Nephron (organoid): ENCODE data around the gene TMC5.

ENCODE experiments used
- H3K27ac Mint-ChIP-seq, 3 experiments: 2 replicates each; pipeline ENCODE4 v1.8.0; 2020; ENCODE audit warnings: mixed read lengths in 3 of 3, mild to moderate bottlenecking in 2 of 3, moderate library complexity in 1 of 3
- H3K27me3 Mint-ChIP-seq: 2 replicates; pipeline ENCODE4 v1.8.0; 2021; ENCODE audit warnings: low read depth, mild to moderate bottlenecking, moderate library complexity, mixed read lengths
- H3K36me3 Mint-ChIP-seq: 2 replicates; pipeline ENCODE4 v1.8.0; 2020; ENCODE audit warnings: low read depth, mixed read lengths
- H3K4me1 Mint-ChIP-seq: 2 replicates; pipeline ENCODE4 v1.8.0; 2020; ENCODE audit warnings: mixed read lengths
- H3K4me3 Mint-ChIP-seq, 3 experiments: 2 replicates each; pipeline ENCODE4 v1.8.0; 2020; ENCODE audit warnings: mild to moderate bottlenecking in 3 of 3, mixed read lengths in 3 of 3, moderate library complexity in 2 of 3
- H3K9me3 Mint-ChIP-seq: 2 replicates; pipeline ENCODE4 v1.8.0; 2020; ENCODE audit warnings: mixed read lengths
- CTCF ChIP-seq, 3 experiments: fragments of 200-600 bp; sonication (generic); IDR thresholded peaks; one replicate each; pipeline ENCODE4 v1.5.0; 2021; ENCODE audit warnings: antibody characterized with exemption in 3 of 3; ENCODE audit not compliant: unreplicated experiment in 3 of 3

Gene TMC5

DNA sequence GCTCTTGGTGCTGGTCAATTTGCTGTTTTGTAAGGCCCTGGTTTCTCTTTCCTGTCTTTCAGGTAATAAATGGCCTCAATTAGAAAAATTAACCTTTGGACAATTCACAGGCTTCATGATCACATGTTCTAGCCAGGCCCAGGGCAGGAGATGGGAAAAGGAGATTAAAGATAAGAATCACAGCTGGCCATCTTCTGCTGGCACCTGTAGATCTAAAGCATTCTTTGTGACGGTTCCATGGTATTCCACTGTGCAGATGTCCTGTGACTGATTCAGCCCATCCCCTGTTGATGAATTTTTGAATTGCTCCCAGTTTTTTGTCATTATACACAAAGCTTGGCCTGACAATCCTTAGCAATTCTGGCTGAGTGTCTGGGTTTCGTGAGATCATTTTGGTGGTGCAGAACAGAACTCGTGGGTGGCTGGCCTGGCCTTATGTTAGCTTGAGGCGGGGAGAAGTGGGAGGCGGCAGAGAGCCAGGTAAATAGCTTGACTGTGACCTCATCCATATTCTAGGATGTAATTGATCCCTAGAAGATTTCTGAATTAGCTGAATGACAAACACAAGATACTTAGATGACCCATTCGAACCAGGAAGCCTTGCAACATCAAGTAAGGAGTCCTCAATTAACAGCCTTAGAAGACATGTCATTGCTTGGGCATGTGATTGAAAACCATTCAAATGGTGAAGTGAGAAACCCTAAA lies 14.1 kb downstream of the TMC5 start:
- H3K9me3 Mint-ChIP-seq, result no peaks in the 10 kb centered on the region
- H3K36me3 Mint-ChIP-seq, result no peaks in the 10 kb centered on the region
- H3K4me1 Mint-ChIP-seq, result no peaks in the 10 kb centered on the region
- H3K4me3 Mint-ChIP-seq, result no peak overlapping the region
- H3K27me3 Mint-ChIP-seq, result peaks cover 2% of the 10 kb centered on the region
- no peak for TF ChIP-seq CTCF (IDR thresholded peaks at IDR 0.05; ENCODE audit: unreplicated experiment in 3 of 3)
- no peak overlapping the region for H3K27ac Mint-ChIP-seq

DNA sequence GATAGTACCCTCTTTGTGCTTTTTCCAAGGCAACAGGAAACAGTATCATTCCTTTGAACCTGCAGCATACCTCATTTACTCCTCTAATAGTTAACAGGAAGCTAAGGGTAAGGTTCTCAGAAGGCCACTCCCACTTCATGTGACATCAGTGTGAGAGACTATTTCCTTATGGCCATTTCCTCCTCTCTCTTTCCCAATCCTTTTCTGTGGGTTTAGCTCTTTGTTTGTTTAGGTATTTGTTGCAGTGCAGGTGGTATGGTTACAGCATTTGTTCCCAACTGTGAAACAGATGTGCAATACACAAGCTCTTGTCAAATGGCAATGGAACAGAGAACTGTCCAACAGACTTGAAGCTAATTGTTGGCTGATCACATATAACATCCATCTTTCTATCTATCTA lies 14.7 kb downstream of the TMC5 start:
- no peaks in the 10 kb centered on the region for H3K9me3 Mint-ChIP-seq
- no peak overlapping the region for H3K27ac Mint-ChIP-seq
- H3K4me3 Mint-ChIP-seq, result no peak overlapping the region
- no peaks in the 10 kb centered on the region for H3K4me1 Mint-ChIP-seq
- no peaks in the 10 kb centered on the region for H3K36me3 Mint-ChIP-seq
- no peak for TF ChIP-seq CTCF (IDR thresholded peaks at IDR 0.05; ENCODE audit: unreplicated experiment in 3 of 3)
- H3K27me3 Mint-ChIP-seq, result no peaks in the 10 kb centered on the region

DNA sequence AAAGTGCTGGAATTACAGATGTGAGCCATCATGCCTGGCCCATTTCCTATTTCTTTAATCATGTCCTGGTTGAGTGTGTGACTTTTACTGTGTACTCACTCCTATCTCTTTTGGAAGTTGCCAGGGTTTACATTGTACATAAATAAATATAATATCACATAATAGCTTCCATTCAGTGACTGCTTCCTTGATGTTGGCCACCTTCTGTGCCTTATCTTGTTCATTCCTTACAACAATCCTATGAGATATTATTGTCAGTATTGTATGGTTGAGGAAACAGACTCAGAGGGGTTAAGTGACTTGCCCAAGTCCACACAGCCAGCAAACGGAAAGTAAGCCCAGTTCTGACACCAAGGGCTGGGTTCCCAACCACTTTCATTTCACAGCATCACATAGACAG lies 16.9 kb downstream of the TMC5 start:
- no peaks in the 10 kb centered on the region for H3K4me1 Mint-ChIP-seq
- TF ChIP-seq CTCF (IDR thresholded peaks at IDR 0.05; ENCODE audit: unreplicated experiment in 3 of 3), result no peak
- H3K27ac Mint-ChIP-seq, result no peak overlapping the region
- no peak overlapping the region for H3K4me3 Mint-ChIP-seq
- H3K9me3 Mint-ChIP-seq, result no peaks in the 10 kb centered on the region
- no peaks in the 10 kb centered on the region for H3K36me3 Mint-ChIP-seq
- H3K27me3 Mint-ChIP-seq, result peaks cover 4% of the 10 kb centered on the region

DNA sequence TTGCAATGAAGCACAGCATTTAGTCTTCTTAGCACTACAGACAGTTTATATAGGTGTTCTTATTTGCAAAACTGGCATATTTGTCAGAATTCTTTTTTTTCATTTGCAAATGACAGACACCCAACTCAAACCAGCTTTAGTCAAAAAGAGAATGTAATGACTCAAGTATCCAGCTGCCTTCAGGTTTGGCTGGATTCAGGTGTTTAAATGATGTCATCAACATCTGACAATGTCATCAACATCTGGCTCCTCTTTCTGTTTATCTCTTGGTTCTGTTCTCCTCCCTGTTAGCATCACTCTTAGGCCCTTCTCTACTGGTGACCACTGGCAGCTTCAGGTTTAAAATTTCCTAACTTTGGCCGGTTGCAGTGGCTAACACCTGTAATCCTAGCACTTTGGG lies 18.9 kb downstream of the TMC5 start:
- TF ChIP-seq CTCF (IDR thresholded peaks at IDR 0.05; ENCODE audit: unreplicated experiment in 3 of 3), result no peak
- Mint-ChIP-seq H3K9me3 (no peaks in the 10 kb centered on the region), H3K4me1 (no peaks in the 10 kb centered on the region), H3K4me3 (no peak overlapping the region), H3K27me3 (peaks cover 7% of the 10 kb centered on the region), H3K27ac (no peak overlapping the region), H3K36me3 (no peaks in the 10 kb centered on the region)

GRCh38 chr16:19437280-19437679 lies 19.6 kb downstream of the TMC5 start:
- Mint-ChIP-seq H3K4me1 (no peaks in the 10 kb centered on the region), H3K27me3 (peaks cover 7% of the 10 kb centered on the region), H3K36me3 (no peaks in the 10 kb centered on the region), H3K27ac (no peak overlapping the region), H3K9me3 (no peaks in the 10 kb centered on the region), H3K4me3 (no peak overlapping the region)
- TF ChIP-seq CTCF (IDR thresholded peaks at IDR 0.05; ENCODE audit: unreplicated experiment in 3 of 3), result no peak

DNA sequence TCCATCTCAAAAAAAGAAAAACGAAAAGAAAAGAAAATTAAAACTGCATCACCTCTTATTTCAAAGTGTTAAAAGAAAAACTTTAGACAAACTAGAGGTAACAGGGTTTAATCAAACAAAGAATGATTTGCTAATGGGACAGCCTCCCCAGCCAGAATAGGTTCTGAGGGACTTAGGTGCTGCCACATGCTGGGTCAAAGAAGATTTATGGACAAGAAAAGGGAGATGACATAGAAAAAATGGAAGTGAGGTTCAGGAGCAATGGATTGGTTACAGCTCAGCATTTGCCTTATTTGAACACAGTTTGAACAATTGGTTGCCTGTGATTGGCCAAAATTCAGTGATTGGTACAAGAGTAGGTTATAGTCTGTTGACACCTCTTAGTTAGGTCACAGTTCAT lies 21.1 kb downstream of the TMC5 start:
- Mint-ChIP-seq H3K4me3 (no peak overlapping the region), H3K36me3 (no peaks in the 10 kb centered on the region), H3K4me1 (no peaks in the 10 kb centered on the region), H3K27ac (no peak overlapping the region), H3K27me3 (peaks cover 7% of the 10 kb centered on the region), H3K9me3 (no peaks in the 10 kb centered on the region)
- TF ChIP-seq CTCF (IDR thresholded peaks at IDR 0.05; ENCODE audit: unreplicated experiment in 3 of 3), result no peak
